ENCODE data around the gene PTPDC1.
"Not testable (repeated sequence)": the region's sequence is repeated elsewhere in the genome, so short reads cannot be mapped to it uniquely, and the experiment has no call there.

Gene PTPDC1

DNA sequence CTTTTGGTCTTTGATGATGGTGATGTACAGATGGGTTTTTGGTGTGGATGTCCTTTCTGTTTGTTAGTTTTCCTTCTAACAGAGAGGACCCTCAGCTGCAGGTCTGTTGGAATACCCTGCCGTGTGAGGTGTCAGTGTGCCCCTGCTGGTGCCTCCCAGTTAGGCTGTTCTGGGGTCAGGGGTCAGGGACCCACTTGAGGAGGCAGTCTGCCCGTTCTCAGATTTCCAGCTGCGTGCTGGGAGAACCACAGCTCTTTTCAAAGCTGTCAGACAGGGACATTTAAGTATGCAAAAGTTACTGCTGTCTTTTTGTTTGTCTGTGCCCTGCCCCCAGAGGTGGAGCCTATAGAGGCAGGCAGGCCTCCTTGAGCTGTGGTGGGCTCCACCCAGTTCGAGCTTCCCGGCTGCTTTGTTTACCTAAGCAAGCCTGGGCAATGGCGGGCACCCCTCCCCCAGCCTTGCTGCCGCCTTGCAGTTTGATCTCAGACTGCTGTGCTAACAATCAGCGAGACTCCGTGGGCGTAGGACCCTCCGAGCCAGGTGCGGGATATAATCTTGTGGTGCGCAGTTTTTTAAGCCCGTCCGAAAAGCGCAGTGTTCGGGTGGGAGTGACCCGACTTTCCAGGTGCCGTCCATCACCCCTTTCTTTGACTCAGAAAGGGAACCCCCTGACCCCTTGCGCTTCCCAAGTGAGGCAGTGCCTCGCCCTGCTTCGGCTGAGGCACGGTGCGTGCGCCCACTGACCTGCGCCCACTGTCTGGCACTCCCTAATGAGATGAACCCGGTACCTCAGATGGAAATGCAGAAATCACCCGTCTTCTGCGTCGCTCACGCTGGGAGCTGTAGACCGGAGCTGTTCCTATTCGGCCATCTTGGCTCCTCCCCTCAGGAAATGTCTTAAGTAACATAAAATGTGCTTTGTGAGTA, 10.2 kb downstream of the PTPDC1 start:
- DNase-seq (ENCODE audit: low read depth): not testable (repeated sequence)

DNA sequence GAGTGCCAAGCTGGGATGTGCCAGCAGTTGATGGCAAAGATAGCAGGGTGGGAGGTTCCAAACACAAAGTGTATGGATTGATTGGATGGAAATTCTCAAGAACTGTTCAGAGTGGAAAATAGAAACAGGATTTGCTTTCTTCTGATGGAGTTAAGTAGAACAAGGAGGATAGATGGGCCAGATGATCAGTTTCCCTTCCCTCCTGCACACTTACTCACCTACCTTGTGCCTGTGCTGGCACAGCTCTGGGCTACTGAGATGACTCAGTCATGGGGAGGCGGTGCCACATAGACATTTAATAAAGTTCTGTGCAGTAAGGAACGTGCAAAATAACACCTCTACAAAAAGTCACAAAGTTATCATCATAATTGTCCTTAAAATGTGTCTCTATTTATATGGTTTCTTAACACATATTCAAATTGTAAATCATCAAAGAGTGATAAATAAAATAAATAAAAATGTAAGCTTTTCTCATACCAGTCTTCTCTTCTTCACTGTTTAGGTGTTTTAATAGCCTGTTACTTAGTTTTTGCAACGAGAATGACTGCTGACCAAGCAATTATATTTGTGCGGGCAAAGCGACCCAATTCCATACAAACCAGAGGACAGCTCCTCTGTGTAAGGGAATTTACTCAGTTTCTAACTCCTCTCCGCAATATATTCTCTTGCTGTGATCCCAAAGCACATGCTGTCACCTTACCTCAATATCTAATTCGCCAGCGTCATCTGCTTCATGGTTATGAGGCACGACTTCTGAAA, 12.7 kb downstream of the PTPDC1 start:
- DNase-seq (ENCODE audit: low read depth): no peak

DNA sequence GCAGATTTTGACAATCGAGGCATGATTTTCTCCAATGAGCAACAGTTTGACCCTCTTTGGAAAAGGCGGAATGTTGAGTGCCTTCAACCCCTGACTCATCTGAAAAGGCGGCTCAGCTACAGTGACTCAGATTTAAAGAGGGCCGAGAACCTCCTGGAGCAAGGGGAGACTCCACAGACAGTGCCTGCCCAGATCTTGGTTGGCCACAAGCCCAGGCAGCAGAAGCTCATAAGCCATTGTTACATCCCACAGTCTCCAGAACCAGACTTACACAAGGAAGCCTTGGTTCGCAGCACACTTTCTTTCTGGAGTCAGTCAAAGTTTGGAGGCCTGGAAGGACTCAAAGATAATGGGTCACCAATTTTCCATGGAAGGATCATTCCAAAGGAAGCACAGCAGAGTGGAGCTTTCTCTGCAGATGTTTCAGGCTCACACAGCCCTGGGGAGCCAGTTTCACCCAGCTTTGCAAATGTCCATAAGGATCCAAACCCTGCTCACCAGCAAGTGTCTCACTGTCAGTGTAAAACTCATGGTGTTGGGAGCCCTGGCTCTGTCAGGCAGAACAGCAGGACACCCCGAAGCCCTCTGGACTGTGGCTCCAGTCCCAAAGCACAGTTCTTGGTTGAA, 13.6 kb downstream of the PTPDC1 start:
- peak; percentile 64 for DNase-seq (ENCODE audit: low read depth)

DNA sequence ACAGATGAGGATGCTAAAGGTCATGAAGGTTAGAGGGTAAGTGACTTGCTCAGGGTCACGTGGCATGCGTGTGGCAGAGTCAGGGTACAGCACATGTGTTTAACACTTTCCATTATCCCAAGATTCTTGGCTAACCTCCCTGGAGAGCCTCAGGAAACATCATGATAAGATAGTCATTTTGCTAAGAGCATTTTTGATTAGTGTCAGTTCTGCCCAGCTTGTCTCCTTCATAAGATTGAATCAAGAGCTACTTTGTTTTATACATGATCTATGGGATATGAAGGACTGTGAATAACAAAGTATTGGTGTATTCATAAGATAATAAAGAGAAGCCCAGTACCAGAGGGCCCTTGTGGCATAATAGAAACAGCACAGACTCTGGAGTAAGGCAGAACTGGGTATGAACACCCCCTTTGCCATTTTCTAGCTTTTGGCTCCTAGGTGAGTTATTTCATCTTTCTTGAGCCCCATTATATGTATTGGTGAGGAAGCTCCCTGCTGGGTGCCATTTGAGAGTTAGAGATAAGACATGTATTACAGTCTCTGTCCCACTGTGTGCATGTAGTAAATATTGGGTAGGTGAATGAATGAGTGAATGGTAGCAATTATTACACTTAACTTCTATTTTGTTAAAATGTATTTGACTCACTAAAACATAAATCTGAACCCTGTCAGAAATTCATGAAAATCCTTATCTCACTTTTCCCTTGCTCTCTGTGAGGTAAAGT, 16.1 kb downstream of the PTPDC1 start:
- DNase-seq (ENCODE audit: low read depth): no peak

DNA sequence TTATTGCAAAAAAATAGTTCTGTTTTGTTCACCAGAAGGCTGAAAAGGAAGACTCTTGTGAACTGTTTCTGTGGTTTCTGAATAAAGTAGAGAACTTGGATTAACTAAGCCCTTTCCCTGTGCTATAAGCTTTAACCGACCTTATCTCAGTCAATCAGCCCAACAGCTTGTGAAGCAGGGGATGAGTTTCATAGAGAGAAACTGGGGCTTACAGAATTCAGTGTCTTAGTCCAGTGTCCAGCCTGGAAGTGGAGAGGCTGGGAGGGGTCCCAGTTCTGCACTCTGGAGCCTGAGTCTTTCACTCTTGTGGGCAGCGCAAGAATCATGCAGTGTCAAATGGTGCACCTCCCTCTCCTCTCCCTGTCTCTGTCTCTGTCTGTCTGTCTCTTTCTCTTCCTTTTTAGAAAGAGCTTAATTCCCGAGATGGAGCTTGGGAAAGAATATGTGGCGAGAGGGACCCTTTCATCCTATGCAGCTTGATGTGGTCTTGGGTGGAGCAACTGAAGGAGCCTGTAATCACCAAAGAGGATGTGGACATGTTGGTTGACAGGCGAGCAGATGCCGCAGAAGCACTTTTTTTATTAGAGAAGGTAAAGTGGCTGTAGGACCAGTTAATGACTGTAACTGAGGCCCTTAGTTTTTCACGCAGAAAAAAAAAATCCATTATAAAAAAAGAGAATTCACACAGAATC, 17.0 kb downstream of the PTPDC1 start:
- DNase-seq (ENCODE audit: low read depth): no peak

DNA sequence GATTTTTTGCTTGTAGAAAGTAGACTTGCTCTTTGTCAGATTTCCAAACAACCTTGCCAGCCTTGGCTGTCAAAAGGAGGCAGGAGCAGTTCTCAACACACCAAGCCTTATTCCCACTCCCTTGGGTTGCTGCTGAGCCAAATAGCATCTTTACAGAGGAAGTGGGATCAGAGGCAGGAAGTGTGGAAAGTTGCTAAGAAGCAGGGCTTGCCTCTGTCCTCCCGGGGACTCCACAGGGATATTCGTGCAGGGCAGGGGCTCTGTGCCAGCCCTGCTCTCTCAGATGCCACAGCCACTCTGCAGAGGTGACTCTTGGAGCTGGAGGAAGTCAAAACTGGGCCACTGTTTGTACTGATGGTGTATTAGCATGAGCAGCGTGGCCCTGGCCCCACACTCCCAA, 24.3 kb downstream of the PTPDC1 start:
- no peak for DNase-seq (ENCODE audit: low read depth)

DNA sequence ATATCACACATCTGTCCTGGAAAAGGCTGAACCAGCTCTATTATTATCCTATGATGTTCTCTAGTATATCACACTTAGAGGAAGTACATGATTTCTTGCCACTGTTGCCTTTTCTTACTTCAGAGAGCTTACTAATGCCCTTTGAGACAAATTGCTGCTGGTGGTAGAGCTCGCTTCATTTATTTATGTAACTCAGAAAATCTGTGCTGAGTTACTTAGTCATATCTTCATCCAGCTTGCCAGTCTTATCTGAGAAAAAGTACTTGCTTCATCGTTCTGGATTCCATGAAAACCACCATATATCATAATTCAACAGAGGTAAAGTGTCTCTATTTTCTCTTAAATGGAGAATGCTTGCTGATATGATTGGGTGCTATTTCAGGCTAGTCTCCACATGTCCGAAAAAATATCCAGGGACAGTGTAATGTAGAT, 26.6 kb downstream of the PTPDC1 start:
- DNase-seq (ENCODE audit: low read depth): no peak

DNA sequence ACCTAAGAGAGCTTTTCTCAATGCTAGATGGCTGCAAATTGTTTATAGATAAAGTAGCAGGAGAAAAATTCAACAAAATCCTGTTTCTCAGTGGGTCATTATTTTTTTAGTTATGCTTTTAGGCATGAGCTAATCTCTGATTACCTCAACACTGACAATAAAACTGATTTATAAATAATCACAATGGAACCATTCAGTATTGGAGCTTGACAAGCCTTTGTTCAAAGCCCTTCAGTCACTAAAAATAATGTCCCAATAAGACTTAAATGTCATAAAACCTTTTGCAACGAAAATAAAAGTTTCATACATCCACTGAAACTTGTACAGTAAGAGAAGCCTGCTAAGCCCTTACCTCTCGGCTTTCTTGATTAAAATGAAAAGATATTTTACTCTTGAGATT, 27.2 kb downstream of the PTPDC1 start:
- no peak for DNase-seq (ENCODE audit: low read depth)

DNA sequence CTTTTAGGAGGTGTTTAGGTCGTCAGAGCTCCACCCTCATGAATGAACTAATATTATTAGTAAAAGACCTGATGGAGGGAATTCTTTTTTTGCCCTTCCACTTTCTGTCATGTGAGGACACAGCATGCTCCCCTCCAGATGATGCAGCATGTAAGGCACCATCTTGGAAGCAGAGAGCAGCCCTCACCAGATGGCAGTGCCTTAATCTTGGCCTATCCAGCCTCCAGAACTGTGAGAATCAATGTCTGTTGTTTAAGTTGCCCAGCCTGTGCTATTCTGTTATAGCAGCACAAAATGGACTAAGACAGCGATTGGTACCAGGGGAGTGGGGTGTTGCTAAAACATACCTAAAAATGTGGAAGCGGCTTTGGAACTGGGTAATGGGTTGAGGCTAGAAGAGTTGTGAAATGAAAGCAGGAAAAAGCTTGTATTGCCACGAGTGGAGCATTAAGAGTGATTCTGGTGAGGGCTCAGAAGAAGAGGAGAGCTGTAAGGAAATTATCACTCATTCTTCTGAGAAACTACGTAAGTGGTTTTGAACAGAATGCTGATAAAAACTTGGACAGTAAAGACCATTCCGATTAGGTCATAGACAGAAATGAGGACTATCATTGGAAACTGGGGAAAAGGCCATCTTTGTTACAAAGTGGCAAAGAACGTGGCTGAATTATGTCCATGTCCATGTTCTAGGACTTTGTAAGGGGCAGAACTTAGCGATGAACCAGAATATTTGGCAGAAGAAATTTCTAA, 28.6 kb downstream of the PTPDC1 start:
- DNase-seq (ENCODE audit: low read depth): no peak

DNA sequence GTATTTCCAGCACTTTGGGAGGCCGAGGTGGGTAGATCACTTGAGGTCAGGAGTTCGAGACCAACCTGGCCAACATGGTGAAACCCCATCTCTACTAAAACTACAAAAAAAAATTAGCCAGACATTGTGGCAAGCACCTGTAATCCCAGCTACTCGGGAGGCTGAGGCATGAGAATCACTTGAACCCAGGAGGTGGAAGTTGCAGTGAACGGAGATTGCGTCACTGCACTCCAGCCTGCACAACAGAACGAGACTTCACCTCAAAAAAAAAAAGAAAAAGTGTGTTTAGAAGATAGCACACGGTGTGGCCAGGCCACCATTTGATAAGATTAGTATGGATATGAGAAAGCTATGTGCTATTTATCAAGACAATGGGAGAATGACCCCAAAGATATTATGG, 35.8 kb downstream of the PTPDC1 start:
- not testable (repeated sequence) for DNase-seq (ENCODE audit: low read depth)

DNA sequence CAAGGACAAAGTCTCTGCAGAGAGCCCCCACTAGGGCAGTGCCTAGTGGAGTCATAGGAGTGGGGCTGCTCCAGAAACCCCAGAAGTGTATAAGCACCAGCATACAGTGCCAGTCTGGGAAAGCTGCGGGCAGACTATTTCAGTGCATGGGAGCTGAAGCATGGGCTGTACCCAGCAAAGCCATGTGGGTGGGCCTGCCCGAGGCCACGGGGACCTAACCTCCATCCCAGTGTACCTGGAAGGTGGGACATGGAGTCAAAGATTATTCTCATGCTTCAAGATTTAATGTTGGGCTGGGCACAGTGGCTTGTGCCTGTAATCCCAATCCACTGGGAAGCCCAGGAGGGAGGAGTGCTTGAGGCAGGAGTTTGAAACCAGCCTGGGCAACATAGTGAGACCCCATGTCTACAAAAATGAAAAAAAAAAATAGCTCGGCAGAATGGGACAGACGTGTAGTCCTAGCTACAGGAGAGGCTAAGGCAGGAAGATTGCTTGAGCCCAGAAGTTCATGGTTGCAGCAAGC, 36.7 kb downstream of the PTPDC1 start:
- DNase-seq (ENCODE audit: low read depth): no peak

DNA sequence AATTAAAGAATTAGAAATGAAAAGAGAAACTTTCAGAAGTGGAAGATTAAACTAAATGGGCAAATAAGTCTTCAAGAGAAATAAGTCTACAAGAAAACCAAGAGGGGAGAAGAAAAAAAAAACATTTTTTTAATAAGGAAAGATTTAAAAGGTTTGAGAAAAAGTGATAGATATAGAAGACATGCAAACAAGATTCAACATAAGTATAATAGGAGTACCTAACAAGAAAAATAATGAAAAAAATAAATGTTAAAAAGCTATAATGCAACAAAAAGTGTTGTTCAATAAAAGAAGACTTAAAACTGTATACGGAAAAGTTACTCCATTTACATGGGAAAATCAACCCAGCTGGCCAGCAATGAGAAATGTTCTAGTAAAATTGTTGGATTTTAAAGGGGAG, 42.6 kb downstream of the PTPDC1 start:
- DNase-seq (ENCODE audit: low read depth): no peak

DNA sequence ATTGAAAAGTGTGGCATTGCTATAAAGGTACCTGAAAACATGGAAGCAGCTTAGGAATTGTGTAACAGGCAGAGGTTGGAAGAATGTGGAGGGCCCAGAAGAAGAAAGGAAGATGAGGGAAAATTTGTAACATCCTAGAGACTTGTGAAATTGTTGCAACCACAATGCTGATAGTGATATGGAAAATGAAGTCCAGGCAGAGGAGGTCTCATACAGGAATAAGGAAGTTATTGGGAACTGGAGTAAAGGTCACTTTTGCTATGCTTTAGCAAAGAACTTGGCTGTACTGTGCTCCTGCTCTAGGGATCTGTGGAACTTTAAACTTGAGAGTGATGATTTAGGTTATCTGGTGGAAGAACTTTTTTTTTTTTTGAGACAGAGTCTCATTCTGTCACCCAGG, 43.5 kb downstream of the PTPDC1 start:
- DNase-seq (ENCODE audit: low read depth): no peak

DNA sequence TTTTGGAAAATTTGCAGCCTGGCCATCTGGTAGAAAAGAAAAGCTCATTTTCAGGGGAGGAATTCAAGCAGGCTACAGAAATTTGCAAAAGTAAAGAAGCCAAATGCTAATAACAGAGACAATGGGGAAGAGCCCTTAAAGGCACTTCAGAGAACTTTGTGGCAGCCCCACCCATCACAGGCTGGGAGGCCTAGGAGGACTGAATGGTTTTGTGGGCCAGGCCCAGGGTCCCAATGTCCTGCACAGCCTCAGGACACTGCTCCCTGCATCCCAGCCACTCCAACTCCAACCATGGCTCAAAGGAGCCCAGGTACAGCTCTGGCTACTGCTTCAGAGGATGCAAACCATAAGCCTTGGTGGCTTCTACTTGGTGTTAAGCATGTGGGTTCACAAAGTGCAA, 44.3 kb downstream of the PTPDC1 start:
- no peak for DNase-seq (ENCODE audit: low read depth)

DNA sequence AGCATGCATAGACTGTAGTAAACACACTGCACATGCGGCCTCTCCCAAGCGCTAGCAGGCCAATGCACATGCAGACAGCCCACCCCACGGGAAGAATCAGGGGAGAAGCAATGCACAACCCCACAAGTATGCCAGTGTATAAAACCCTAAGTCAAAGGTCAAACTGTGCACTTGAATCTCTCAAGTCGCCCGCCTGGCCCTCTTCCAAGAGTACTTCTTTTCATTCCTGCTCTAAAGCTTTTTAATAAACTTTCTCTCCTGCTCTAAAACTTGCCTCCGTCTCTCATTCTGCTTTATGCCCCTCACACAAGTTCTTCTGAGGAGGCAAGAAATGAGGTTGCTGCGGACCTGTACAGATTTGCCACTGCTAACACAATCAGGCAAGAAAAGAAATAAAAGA, 50.4 kb downstream of the PTPDC1 start:
- DNase-seq (ENCODE audit: low read depth): no peak

DNA sequence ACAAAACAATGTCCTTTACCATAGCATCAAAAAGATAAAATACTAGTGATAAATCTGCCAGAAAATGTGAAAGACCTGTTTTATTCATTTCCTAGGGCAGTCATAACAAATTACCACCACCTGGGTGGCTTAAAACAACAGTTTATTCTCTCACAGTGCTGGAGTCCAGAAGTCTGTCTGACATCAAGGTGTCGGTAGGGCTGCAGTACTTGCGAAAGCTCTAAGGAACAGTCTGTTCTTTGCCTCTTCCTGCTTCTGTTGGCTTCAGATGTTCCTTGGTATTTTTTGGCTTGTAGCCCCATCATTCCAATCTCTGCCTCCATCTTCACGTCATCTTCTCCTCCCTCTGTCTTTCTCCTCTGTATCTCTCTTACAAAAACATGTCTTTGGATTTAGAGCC, 51.0 kb downstream of the PTPDC1 start:
- peak; percentile 68 for DNase-seq (ENCODE audit: low read depth)

DNA sequence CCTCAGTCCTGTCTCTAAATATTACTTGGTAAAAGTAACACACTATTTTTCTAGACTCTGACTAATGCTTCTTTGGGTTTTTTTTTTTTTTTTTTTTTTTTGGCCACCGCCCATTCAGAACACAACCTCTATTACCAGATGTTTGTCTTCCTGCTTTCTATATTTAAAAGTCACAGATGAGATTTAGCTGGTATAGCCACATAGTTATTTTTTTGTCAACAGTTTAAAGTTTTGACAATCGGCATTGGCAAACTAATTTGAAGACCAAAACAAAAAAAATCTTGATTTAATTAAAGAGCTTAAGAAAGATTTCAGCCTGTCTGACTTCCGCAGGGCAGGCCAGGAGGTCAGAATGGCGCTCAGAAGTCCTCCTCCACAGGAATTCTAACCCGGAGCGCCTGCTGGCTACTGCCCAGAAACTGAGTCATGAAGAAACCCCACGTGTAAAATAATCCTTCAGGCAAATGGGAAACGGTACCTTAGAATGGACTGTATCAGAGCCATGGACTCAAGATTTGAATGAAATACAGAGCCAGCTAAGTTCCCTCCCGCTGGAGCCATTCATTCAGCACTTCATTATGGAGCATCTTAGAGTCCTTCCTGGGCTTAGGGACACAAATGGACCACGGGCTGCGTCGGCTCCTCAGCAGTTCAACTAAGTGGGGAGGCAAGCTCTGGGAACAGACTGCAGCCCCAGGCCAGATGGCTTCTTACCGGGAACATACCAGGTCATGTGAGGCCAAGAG, 55.6 kb downstream of the PTPDC1 start:
- peak; percentile 89 for DNase-seq (ENCODE audit: low read depth)

DNA sequence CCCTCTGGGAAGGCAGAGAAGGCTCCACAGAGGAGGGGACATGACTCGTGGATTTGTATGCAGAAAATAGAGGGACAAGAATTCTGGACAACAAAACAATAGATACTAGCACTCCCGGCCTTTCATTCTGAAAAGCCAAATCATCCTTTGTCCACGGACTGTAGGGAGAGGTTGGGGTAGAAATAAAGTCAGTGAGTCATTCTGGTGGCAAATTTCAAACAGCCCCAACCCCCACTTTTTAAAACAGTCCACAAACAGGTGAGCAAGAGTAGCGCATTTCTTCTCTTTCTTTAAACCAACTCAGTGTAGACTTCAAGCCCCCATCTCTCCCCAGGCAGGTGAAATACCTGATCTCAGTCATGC, 56.1 kb downstream of the PTPDC1 start:
- no peak for DNase-seq (ENCODE audit: low read depth)

DNA sequence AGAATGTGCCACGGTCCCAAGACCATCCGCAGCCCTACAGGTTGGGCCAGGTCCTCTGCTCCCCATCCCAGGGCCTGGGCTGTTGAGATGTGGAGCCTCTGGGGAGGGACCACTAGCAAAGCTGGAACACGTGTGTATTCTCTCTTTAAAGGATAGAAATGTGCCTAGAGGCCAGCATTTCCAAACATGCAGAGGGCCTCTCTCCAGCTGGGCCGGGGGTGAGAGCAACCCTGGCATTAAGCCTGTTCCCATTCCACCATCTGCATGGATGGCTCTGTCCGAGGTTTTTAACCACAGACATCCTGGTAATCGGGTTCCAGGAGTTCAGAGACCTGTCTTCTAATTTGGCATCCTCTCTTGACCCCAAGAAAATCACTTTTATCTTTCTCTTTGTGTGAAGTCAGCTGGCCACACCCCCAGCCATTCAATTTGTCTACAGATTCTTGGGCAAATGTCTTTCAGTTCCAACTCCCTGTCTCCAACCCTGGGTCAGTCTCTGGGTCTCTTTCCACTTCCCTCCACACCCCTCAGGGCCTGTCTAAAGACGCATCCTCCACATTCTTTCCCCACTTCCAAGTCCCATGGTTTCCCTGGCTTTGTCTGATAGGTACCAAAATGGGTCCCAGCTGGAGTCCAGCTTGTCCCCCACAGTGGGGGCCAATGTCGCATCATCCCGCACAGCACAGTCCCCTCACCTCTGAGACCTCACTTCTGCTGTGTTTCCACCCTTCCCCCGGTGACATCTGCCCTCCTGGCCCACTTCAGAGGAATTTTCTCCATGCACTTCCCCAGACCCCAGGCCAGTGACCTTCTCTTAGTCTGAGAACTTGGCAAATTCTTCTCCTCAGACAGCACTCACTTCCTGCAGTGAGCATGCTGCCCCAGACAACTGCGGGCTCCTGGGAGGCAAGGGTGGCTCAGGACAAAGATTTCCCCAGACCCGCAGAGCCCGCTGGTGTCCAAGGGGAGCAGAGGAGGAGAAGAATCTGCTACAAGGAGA, 56.8 kb downstream of the PTPDC1 start:
- DNase-seq (ENCODE audit: low read depth): no peak

Measured in GM04503 (cell line).